Measurements from ENCODE around the gene ALPP. TPM values are rescaled to one million over a fixed set of nuclear protein-coding genes. Genes with fewer than 3 reads are reported as not detected.

The ALPP gene
- total RNA-seq, 1 experiment from 2014 or later = 0.20 TPM

GRCh38 chr2:232349546-232349945 lies 29.0 kb upstream of the ALPP start:
- no peak overlapping the region for H3K27ac ChIP-seq (ENCODE audit: insufficient read length, low read depth, low read length)
- no peak overlapping the region for H3K23ac ChIP-seq (ENCODE audit: insufficient read length, low read depth, low read length)
- H3K79me1 ChIP-seq (ENCODE audit: insufficient read depth, low read depth, low read length, poor library complexity, severe bottlenecking) = no peaks in the 10 kb centered on the region
- H3K4me2 ChIP-seq (ENCODE audit: insufficient read depth, insufficient read length, low read length) = no peak overlapping the region
- H3K23me2 ChIP-seq (ENCODE audit: insufficient read length, low read depth, low read length, poor library complexity, severe bottlenecking) = no peaks in the 10 kb centered on the region
- Mint-ChIP-seq H3K36me3 (ENCODE audit: insufficient read depth in 1 of 3, low read depth in 3 of 3) (peaks cover 0 to 3% (median 2%) of the 10 kb centered on the region in 3 experiments; a peak in 4 of 7 replicates), H3K27ac (no peak overlapping the region), H3K9me3 (peaks cover 4 to 10% of the 10 kb centered on the region in 2 experiments), H3K4me3 (no peak overlapping the region), H3K27me3 (ENCODE audit: low read depth) (peaks cover 8% of the 10 kb centered on the region), H3K4me1 (no peaks in the 10 kb centered on the region)
- H2AK5ac ChIP-seq (ENCODE audit: insufficient read length, low read length) = no peak overlapping the region
- no peak overlapping the region for H3K14ac ChIP-seq (ENCODE audit: insufficient read depth, low read length)
- no peak overlapping the region for H3K9ac ChIP-seq (ENCODE audit: extremely low read depth, insufficient read length, low read length)
- WGBS (ENCODE audit: extremely low coverage, insufficient read length, low lambda C conversion rate) = no CpG with 5 or more reads among the region's 7 CpGs
- H3K9me3 ChIP-seq (ENCODE audit: control insufficient read depth, low read depth, low read length) = no peaks in the 10 kb centered on the region
- no peak overlapping the region for H4K5ac ChIP-seq (ENCODE audit: insufficient read length, low read depth, low read length)
- H3K79me2 ChIP-seq (ENCODE audit: insufficient read depth, low read length) = no peaks in the 10 kb centered on the region
- no peak for DNase-seq
- H2BK5ac ChIP-seq (ENCODE audit: insufficient read length, low read length) = no peak overlapping the region
- no peak overlapping the region for H3K56ac ChIP-seq (ENCODE audit: insufficient read length, low read depth, low read length)
- no peak overlapping the region for H4K91ac ChIP-seq (ENCODE audit: insufficient read length, low read depth, low read length)
- no peak overlapping the region for H2BK120ac ChIP-seq (ENCODE audit: low read depth, low read length, poor library complexity, severe bottlenecking)
- H4K20me1 ChIP-seq (ENCODE audit: control insufficient read depth, insufficient read depth, insufficient read length) = no peaks in the 10 kb centered on the region
- H3K27me3 ChIP-seq (ENCODE audit: insufficient read depth, low read length) = peaks cover 16% of the 10 kb centered on the region; the same call in 1 of the 2 replicates
- H2AFZ ChIP-seq (ENCODE audit: low read length) = no peak overlapping the region
- H3T11ph ChIP-seq (ENCODE audit: low read length) = no peak overlapping the region
- no peak overlapping the region for H2BK12ac ChIP-seq (ENCODE audit: insufficient read length, low read depth, low read length)
- no peak overlapping the region for H3K18ac ChIP-seq (ENCODE audit: insufficient read length, low read depth, low read length)
- H3K4ac ChIP-seq (ENCODE audit: low read depth, low read length) = no peak overlapping the region
- no peak for TF ChIP-seq CTCF (conservative IDR thresholded peaks at IDR 0.05)
- no peak overlapping the region for H2BK20ac ChIP-seq (ENCODE audit: low read depth, low read length, poor library complexity, severe bottlenecking)
- no peaks in the 10 kb centered on the region for H3K4me1 ChIP-seq (ENCODE audit: insufficient read depth, low read length)
- H4K8ac ChIP-seq (replicated peaks; ENCODE audit: insufficient read length, low read depth, low read length) = no peak overlapping the region
- no peak overlapping the region; the same call in 1 of the 2 replicates for H2BK15ac ChIP-seq (ENCODE audit: low read depth, low read length)

All from H9 (cell line).